Measurements from ENCODE around the gene DIDO1. TPM values are rescaled to one million over a fixed set of nuclear protein-coding genes. Genes with fewer than 3 reads are reported as not detected.

DIDO1 gene
- total RNA-seq, 1 donor from 2014 or later = 24.8 TPM

DNA sequence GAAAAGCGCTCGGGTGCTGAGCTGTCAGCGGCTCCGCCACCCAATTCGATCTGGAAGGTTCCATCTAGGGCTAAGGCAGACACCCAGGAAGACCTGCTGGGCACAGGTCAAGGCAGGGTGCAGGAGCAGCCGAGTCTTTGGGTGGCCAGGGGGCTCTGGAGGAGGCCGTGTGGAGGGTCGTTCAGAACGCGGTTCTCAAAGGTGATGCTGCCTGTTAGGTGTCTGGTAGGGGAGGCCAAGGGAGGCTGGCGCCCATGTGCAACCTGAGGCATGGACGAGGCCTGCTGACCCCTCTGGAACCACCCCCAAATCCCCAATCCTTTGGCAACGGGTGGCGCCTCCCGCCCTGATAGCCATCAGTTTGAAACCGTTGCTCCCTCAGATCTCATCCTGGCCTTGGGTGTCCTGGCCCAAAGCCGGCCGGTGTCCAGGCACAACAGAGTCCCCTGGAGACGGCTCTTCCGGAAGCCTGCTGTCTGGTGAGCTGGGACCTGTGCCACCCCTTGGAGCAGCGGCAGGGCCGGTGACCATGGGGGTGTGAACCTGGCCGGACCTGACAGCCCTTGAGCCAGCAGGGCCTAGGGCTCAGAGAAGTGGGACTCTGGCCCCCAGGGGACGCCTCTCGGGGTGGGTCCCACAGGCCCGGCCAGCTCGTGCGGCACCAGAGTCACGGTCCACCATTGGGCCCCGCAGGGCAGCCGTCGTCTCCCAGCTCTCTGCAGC lies 36.7 kb upstream of the DIDO1 start:
- DNase-seq (ENCODE audit: low read depth in 2 of 2) = no peak

GRCh38 chr20:62962221-62962879 lies 36.0 kb upstream of the DIDO1 start:
- DNase-seq (ENCODE audit: low read depth in 2 of 2) = no peak

GRCh38 chr20:62961799-62962198 lies 35.5 kb upstream of the DIDO1 start:
- DNase-seq (ENCODE audit: low read depth in 2 of 2) = no peak

DNA sequence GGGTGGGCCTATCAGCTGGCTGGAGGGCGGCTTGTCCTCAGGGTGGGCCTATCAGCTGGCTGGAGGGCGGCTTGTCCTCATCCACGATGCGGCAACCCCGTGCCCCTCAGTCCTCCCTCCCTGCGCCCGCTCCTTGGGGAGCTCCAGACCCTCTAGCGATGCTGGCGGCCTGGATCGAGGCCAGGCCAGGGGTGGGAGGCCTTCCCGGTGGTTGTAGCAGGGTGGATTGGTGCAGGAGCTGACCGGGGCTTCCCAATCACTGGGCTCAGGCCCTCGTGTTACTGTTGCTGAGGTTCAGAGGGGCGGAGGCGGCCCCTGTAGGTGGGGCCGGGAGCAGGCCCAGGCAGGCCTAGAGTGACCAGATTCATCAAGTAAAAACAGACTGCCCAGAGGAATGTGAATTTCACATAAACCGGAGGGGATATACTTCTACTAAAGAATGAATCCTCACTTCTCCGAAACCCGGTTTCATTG lies 35.0 kb upstream of the DIDO1 start:
- peak in 1 of 2 donors; percentile 22 for DNase-seq (ENCODE audit: low read depth in 2 of 2)

DNA sequence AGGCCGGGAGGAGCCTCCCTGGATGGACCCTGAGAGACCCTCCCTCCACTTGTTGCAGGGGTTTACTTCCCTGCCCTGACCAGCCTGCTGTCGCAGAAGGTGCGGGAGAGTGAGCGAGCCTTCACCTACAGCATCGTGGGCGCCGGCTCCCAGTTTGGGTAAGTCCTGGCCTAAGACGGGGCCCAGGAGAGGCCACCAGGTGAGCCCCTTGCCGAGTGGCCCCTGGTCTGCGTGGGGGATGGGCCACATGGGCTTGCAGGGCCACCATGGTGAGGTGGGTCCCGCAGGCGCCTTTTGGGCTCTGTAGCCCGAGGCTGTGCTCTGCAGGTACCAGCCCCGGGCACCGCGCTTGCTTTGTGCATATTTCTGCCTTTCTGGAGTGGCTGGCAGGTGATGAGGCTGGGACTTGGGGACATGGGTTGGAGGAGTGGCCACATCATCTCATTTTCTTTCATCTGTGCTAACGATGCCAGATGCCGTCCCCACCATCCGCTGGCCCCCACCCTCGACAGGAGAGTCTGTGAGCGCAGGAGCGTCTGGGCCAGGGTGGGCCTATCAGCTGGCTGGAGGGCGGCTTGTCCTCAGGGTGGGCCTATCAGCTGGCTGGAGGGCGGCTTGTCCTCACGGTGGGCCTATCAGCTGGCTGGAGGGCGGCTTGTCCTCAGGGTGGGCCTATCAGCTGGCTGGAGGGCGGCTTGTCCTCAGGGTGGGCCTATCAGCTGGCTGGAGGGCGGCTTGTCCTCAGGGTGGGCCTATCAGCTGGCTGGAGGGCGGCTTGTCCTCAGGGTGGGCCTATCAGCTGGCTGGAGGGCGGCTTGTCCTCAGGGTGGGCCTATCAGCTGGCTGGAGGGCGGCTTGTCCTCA lies 34.4 kb upstream of the DIDO1 start:
- peak in 1 of 2 donors; percentile 34 for DNase-seq (ENCODE audit: low read depth in 2 of 2)

- DNase-seq (ENCODE audit: low read depth in 2 of 2) = no peak
These were observed 33.7 kb upstream of the DIDO1 start for GRCh38 chr20:62959998-62960436.

- DNase-seq (ENCODE audit: low read depth in 2 of 2) = no peak
These were observed 33.0 kb upstream of the DIDO1 start for GRCh38 chr20:62959101-62959971.

DNA sequence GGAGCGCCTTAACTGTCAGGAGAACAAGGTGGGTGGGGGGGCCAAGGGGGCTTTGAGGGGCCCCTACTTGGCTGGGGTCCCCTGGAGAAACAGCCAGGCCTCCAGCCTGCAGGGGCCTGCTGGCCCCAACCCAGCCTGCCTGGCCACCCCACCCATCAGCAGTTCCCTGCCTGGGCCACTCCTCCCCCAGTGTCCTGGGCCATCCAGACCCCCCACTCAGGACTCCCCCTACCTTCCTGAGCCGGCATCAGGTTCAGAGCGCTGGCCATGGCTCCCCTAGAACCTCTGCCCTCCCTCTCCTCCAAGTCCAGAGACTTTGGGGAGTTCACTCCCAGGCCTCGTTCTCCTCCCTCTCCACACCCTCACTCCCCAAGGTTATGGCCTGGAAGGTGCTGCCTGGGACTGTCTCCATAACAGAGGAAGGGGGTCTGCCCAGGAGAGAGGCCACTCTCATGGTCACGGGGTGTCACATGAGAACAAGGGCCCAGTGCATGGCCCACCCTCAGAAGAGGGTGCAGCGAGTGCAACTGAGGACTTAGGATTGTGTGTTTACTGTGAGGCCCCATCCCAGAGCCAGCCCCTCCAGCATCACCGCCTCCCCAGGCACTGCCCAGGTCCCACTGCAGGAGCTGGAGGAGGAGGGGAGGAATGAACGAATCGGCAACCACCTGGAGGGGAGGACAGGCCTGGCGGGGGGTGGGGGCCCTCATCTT lies 32.2 kb upstream of the DIDO1 start:
- DNase-seq (ENCODE audit: low read depth in 2 of 2) = no peak

- DNase-seq (ENCODE audit: low read depth in 2 of 2) = no peak
These were observed 31.1 kb upstream of the DIDO1 start for GRCh38 chr20:62957136-62958117.

GRCh38 chr20:62956387-62957135 lies 30.3 kb upstream of the DIDO1 start:
- no peak for DNase-seq (ENCODE audit: low read depth in 2 of 2)

DNA sequence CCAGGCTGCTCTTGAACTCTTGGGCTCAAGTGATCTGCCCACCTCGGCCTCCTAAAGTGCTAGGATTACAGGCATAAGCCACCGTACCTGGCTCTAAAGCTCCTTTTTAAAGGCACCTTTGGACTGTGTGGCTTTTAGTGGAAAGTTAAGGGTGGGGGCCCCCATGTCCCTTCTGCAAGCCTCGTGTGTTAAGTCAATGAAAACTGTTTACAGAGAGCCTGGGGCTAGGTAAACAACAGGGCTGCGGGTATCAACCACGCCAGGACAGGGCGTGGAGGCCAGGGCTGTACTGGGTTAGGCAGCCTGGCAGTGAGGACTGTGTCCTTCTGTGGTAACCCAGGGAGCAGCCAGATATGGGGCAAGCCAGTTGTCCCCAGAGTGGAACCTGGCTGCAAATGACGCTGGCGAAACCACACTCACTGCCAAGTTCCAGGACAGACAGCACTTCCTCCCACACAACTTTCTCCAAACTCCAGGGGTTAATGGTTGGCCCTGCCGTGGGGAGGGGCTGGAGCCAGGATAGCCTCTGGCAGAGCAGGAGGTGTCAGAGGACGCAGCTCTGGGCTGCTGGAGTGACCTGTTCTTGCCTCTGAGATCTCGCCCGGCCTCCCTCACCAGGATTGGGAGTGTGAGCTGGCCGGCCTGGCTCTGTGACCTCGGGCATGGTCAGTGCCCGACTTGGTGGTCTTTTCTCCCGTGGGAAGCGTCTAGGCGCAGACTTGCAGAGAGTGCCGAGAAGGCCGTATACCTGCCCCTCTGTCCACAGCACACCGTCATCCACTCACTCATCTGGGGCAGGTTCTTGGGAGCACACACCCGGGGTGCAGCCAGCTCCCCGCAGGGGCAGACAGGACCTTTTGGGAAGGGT lies 29.4 kb upstream of the DIDO1 start:
- DNase-seq (ENCODE audit: low read depth in 2 of 2) = no peak

- peak; percentile 50 to 56 for DNase-seq (ENCODE audit: low read depth in 2 of 2)
These were observed 27.8 kb upstream of the DIDO1 start for GRCh38 chr20:62953839-62954703.

DNA sequence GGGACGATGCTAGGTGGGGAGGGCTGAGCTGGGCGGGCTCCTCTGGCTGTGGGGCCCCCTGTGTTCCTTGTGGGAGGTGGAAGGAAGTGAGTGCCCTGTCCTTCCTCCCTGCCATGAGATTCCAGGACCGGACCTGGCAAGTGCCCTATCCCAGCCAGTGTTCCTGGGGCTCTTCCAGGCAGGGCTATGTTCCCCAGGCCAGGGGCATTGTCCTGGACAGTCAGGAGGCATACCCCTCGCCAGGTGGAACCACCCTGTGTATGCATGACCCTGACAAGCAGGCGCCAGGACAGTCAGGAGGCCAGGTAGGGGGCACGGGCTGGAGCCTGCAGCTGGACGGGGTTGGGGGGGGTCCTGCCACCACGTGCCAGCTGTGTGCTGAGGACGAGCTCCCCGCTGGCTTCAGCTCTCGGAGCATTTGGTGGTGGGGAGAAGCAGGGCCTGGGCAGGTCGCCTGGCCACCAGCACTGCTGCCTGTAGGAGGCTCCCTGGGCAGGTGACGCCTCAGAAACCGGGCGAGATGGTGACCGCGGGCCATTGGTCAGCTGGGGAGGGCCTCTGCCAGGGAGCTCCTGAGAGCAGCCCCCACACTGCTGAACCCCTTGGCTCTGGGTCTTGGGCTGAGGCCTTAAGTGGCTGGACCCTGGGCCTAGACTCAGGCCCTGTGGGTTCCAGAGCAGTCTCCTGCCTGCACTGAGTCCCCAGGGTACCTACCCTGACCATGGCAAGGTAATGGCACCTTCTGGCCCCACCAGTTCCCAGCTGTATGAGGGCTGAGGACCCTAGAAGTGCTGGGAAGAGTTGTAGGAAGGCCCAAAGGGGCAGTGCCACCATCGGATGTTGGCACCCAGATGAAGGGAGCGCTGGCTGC lies 26.9 kb upstream of the DIDO1 start:
- DNase-seq (ENCODE audit: low read depth in 2 of 2) = no peak

DNA sequence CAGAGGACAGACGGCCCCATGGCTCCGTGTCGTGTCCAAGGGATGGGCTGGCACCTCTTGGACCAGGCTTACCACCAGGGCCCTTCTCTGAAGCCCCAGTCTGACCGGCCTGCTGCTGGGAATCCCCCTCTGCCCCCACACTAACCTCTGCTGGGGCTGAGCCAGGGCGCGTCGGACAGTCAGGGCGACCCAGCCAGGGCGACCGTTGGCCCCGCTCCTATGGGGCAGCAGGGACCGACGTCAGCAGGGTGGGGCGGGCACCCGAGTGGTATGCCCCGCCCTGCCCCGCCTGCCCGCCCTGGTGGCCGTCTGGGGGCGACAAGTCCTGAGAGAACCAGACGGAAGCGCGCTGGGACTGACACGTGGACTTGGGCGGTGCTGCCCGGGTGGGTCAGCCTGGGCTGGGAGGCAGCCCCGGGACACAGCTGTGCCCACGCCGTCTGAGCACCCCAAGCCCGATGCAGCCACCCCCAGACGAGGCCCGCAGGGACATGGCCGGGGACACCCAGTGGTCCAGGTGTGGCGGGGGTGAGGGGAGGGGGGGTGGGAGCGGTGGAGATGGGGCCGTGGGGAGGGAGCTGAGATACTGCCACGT lies 26.2 kb upstream of the DIDO1 start, which contains the start of gene SLC17A9:
Gene SLC17A9, plus strand, starts transcription at position 337 of the 595 bp plus-strand sequence. Its CDS starts 122 bp downstream, at position 459.
- DNase-seq (ENCODE audit: low read depth in 2 of 2) = peak; percentile 60 to 75

DNA sequence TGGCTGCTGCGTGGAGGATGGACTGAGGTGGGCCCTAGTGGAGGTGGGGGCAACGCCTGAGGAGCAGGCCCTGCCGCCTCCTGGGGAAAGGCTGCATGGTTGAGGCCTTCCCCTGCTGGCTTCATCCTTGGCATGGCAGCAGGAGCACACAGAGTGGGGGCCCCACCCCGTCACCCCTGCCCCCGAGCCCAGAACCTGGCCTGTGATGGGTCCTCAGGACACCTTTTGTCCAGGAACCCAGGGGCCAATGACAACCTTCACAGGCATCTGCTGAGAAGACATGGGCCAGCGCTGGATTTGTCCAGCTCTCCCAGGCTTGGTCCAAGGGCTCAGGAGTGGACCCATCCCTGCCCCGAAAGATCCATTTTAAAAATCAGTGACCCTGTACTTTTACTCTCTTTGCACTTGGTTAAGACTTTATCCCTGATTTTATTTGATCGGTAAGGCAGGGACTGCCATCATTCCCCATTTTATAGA lies 25.6 kb upstream of the DIDO1 start:
- DNase-seq (ENCODE audit: low read depth in 2 of 2) = no peak
